Superior temporal gyrus (tissue), 1 donor: Measurements from ENCODE around the gene SHISA9.
"Not testable (repeated sequence)": the region's sequence is repeated elsewhere in the genome, so short reads cannot be mapped to it uniquely, and the experiment has no call there.

Experiments used
- DNase-seq: peaks from one replicate; pipeline ENCODE4 v3.0.0-alpha.2; 2016; ENCODE audit errors: extremely low spot score

Gene SHISA9

DNA sequence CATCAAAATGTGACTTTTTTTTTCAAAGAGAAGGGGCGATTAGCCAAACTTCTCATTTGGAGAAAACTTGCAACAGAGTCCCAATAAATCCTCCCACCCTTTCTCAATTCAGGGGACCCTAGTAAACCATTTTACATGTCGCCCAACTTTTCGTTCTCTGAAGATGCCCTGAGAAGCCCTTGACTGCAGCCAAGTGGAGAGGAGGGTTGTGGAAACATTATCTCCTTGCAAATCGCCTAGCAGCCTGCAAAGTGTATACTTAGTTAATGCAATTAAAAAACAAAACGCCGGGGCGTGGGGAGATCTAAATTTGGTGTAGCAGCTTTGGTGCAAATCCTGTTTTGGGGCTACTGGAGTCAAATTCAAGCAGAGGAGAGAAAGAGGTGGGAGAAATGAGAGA is 1.2 kb upstream of the SHISA9 start:
- no peak for DNase-seq

GRCh38 chr16:12900599-12901203 is 697 bp upstream of the SHISA9 start:
- no peak for DNase-seq

- DNase-seq, result no peak
These were observed 198 bp upstream of the SHISA9 start for GRCh38 chr16:12901204-12901596.

DNA sequence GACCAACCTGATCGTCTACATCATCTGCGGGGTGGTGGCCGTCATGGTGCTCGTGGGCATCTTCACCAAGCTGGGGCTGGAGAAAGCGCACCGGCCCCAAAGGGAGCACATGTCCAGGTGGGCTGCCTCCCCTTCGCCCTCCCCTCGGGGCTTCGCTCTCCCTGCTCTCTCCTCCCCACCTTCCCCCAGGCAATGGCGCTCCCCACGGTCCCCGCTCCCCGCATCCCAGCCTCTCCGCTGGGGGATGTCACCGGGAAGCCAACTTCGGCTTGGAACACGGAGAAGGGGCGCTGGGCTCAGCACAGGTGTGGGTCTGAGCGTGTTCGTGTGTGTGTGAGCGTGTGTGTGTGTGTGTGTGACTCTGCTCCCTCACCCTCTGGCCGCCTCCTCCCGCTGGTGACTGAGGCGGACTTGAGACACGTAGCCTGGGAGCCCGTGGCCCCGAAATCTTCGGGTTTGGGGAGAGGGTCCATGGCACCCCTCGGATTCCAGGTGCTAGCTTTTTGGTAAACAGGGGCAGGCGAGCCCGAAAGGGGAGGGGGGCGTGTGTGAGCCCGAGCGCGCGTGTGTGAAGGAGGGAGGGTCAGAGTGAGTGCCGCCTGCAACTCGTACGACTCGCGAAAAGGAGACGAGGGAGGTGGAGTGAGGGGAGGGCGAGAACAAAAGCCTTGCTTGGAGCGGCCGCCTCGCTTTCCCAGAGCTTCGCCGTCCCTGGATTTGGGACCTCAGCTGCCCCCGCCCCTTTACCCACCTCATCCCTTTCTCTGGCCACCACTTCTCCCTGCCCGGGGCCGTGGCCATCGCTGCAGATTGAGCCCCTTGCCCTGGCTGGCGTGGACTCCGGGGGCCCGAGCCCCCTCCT is 1.3 kb downstream of the SHISA9 start:
- DNase-seq, result no peak

DNA sequence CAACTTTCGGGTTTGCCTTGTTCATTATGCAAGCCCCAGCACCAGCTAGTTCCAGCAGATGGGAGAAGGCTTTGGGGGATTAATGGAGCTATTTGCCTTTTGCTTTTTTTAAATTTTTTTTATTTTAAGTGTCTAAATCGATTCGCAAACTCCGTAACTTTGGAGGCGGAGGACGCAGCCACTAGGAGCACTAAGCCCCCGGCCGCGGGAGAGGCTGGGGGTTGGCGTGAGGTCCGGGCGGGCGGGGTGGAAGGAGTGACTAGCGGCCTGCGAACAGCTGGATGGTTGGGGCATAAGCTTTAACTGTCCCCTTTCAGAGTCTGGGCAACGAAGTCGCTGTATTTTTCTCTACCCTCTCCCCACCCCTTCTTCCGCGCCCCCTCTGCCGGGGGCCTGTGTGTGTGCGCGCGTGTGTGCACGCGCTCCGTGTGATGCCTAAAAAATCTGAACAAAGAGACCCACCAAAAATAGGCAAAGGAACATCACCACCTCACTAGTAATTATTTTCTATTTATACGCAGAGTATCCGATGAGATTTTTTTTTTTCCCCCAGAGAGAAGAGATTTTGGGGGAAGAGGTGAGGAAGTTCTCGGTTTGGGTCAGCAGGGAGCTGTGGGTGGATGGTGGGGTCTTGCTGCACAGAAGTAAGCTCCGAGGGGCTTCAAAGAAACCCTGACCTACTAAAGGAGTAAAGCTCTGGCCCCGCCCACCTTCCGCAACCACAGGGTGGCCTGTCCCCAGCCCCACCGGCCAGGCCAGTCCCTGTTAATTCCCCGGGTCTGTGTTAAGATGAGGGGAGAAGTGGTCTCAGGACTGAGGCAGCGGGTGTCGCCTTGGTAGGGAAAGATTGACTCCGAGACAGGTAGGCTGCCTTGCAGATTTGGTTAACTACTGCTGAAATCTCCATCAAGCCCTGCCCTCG is 2.3 kb downstream of the SHISA9 start:
- DNase-seq, result no peak

DNA sequence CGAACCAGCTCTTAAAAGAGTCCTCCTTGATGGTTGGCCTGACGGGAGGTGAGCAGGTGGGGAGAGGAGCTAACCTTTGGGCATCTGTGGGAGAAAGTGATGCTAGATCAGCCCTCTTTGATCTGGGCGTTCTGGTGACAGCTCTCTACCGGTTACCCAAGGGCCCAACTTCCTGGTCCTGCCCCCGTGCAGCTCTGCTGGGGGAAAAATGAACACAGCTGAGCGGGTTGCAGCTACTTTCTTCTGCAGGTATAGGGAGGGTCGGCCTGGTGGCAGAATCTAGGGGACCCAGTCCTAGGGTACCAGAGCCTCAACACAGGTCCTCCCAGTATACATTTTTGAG is 2.9 kb downstream of the SHISA9 start:
- DNase-seq, result no peak

GRCh38 chr16:12906271-12906670 is 4.9 kb downstream of the SHISA9 start:
- no peak for DNase-seq

- DNase-seq, result no peak
These were observed 5.5 kb downstream of the SHISA9 start for GRCh38 chr16:12906765-12907516.

- no peak for DNase-seq
These were observed 6.4 kb downstream of the SHISA9 start for GRCh38 chr16:12907670-12908233.

DNA sequence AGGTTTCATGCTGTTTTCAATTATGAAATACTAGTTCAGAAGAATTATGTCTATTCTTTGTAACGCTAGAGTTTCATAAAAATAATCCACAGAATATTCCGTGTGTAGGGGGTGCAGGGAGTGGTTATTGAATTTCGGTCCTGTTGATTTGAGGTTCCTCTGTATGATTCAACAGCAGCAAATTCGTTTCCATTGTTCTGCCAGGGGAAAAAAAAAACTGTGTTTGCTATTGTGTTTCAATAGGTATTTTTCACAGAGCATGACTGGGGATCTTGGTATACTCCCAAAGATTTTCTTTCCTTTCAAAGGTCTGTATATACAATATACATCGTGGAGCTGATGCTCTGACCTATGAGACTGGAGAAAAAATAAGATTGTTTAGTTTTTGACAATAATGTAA is 15.8 kb downstream of the SHISA9 start:
- DNase-seq, result no peak

DNA sequence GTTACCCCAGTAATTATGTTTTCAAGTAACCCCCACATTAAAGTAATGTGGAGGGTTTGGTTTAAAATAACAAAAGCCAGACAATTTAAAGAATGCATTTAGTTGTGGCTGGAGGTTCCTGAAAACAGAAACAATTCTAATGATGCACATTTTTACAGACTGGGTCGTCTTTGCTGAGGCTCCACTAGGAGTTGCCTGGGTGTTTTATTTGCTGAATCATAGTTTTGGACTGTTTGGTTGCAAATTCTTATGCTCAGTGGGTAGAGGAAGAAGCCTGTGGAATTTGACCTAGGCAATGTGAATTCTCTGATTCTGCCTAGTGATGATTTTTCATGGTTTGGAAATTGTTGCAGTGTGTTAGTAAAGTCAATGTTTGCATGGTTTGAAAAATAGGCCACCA is 16.3 kb downstream of the SHISA9 start:
- DNase-seq, result no peak

DNA sequence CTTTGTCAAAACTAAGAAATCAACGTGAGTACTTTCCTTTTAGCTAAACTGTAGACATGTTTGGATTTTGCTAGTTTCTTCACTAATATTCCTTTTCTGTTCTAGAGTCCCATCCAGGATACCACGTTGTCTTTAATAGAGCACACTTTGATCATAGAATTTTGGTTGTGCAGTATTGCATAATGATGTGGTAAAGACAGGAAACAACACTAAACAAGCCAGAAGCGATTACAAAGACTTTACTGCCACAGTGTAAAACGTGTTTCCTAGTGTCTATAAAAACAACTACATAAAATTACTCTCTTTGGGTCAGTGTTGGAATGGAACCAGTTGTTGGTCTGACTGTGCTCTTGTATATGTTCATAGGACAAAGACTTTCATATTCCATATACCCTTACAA is 19.3 kb downstream of the SHISA9 start:
- DNase-seq, result no peak

DNA sequence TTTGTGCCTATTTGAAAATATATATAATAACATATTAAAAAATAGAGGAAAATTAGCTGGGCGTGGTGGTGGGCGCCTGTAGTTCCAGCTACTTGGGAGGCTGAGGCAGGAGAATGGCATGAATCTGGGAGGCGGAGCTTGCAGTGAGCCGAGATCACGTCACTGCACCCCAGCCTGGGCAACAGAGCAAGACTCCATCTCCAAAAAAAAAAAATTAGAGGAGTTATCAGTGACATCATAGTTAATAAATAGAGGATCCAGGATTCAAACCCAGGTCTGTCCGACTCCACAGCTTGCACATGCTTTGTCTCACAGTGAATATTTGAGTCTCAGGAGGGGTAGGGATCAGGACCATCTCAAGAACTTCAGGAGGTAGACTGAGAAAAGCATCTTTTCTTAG is 22.2 kb downstream of the SHISA9 start:
- DNase-seq, result not testable (repeated sequence)

DNA sequence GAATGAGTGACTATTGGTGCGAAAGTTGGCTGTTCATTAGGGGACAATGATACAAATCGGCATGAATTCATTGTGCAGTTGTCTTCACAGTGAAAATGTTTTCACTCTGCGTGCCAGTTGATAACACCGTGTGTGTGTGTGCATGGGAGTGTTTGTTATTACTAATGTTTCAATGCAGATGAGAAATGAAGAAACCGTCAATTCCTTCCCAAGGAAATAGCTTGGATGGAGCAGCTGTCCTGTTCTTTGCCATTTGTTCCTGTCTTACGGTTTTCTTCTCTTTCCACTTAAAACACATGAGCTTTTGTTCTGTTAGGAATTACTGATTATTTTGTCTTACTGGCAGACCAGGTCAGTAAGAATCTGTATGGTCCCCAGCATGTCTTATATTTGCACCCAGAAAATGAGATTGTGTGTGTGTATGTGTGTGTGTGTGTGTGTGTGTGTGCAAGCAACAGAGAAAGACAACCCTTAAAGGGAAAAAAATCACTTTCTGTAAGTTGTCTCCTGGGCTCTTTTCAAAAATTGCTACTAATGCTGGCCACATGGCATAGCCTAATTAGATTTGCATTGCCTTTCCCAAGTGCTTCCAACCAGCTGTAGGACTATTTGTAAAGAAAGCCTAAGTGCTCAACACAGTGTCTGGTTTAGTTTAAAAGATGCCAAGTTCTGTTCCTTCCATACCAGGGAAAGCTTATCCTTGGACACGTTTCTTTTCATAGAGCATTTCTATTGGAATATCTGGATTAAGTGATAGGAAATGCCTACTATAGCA is 23.8 kb downstream of the SHISA9 start:
- DNase-seq, result no peak

DNA sequence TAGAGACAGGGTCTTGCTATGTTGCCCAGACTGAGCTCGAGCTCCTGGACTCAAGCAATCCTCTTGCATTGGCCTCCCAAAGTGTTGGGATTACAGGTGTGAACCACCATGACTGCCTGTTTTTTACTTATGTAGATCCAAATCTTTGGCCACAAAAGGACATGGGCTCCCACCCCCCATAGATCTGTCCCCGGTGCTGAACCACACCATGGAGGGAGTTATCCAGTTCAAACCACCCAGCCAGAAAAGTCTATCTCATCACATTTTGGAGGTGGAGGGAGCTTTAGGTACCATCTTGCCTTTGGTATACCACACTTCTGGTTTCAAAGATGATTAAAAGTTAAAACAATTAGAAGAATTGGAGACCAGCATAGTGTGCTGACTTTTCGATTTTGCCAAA is 26.2 kb downstream of the SHISA9 start:
- DNase-seq, result no peak

DNA sequence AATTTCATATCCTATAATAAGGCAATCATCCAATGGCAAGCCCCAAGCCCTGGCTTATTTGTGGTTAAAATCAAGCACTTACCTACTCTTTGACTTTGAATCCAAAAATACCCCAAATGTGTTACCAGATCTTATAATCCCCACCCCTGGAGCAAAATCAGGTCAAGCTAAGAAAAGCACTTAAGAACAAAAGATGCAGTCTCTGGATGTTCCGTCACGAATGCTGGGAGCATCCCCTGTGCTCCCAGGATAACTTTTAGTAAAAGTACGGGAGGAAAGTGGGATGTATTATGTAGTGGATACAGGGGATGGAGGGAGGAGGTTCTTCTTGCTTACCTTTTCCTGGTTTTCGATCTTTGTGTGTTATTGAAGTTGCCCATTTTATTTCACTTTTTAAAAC is 29.5 kb downstream of the SHISA9 start:
- no peak for DNase-seq

DNA sequence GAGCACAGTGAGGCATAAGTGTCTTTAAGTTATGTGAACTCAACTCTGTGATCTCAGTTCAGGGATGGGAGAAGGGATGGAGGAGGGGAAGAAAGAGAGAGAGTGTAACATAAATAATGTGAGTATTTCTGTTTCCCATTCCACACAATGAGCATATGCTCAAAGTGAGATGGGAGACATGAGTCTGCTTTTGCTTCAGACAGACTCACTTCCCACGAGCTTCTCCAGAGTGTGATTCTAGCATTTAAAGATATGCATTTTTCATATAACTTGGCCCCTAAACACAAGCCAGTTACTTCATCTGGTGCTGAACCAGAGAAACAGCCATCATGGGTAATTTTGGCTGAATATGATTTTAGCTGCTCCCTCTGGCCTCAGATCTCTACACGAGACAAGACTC is 35.0 kb downstream of the SHISA9 start:
- DNase-seq, result peak; percentile 37

GRCh38 chr16:12941896-12942295 is 40.5 kb downstream of the SHISA9 start:
- DNase-seq, result no peak

GRCh38 chr16:12942861-12943260 is 41.5 kb downstream of the SHISA9 start:
- DNase-seq, result no peak

GRCh38 chr16:12944300-12944699 is 42.9 kb downstream of the SHISA9 start:
- DNase-seq, result no peak

DNA sequence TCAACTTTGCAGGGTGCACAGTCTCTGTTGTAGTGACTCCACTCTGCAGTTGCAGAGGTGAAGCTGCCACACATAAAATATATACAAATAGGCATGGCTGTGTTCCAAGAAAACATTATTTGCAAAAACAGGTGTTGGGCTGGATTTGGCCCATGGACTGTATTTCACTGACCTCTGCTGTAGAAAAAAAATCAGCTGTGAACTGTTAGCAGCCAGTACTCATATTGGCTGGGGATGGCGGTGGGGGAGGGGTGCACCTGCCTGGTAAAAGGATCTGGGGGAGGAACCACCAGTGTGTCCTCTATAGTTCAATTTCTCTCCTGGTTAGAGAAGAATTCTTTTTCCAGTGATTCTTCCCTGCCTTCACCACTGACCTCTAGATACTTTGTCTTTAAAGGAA is 50.0 kb downstream of the SHISA9 start:
- DNase-seq, result no peak
